ENCODE data around the gene BTNL9. TPM values are rescaled to one million over a fixed set of nuclear protein-coding genes. Genes with fewer than 3 reads are reported as not detected.

The BTNL9 gene
- 0.07 to 0.14 TPM in 2 of 3 replicates, not detected in the other for polyA plus RNA-seq
- not detected for polyA plus RNA-seq (2011; ENCODE audit: low read depth)
- polyA plus RNA-seq (2011; cell fraction: cytosol; rRNA removed) = 0.05 TPM in 1 of 2 replicates, not detected in the other
- polyA plus RNA-seq (2011; cell fraction: nucleus; rRNA removed) = 0.70 and 1.4 TPM in 2 replicates
- polyA plus RNA-seq (2012; ENCODE audit: low replicate concordance) = not detected in 2 replicates
- 0.33 TPM in 1 of 3 replicates, not detected in the others for polyA minus RNA-seq
- polyA minus RNA-seq (2011; cell fraction: cytosol; rRNA and poly(A)+ RNA removed) = not detected
- polyA minus RNA-seq (2011; cell fraction: nucleus; rRNA and poly(A)+ RNA removed) = 0.74 TPM in 1 of 2 replicates, not detected in the other

GRCh38 chr5:181039931-181040630 is at the start of gene BTNL9:
TSS of gene BTNL9 (plus strand) at chr5:181040266. CDS start at chr5:181045490, 5,224 bp downstream.
- Histone ChIP-seq H3K4me3 (ENCODE audit: control insufficient read depth in 2 of 3, extremely low read depth in 1 of 3, insufficient read depth in 2 of 3, low read depth in 1 of 3, low read length in 3 of 3) (no peak within 1 kb of the TSS), H4K20me1 (ENCODE audit: control insufficient read depth, extremely low read depth, insufficient read depth, low read length) (no peaks in the 10 kb centered on the region)

GRCh38 chr5:180990882-180991242 is 49.2 kb upstream of the BTNL9 start:
- H3K9ac ChIP-seq (ENCODE audit: control insufficient read depth, extremely low read depth, insufficient read depth, low read length) = no peak overlapping the region
- no peaks in the 10 kb centered on the region for H3K4me1 ChIP-seq (ENCODE audit: control insufficient read depth, extremely low read depth, insufficient read depth, low read length)
- no peaks in the 10 kb centered on the region for H3K79me2 ChIP-seq (ENCODE audit: control insufficient read depth, insufficient read depth, low read length)
- dilution Hi-C loops (cut with MboI; ENCODE audit: extremely low pct_ligation_motif_present, low sequenced_read_pairs) = no loop called here
- no peaks in the 10 kb centered on the region for H3K9me1 ChIP-seq (ENCODE audit: control insufficient read depth, extremely low read depth, insufficient read depth, low read length)
- FAIRE-seq (no peak), DNase-seq (ENCODE audit: low read depth, low spot score) (no peak)
- no peak overlapping the region for H3K4me2 ChIP-seq (ENCODE audit: control insufficient read depth, extremely low read depth, insufficient read depth, low read depth, low read length)
- H4K20me1 ChIP-seq (ENCODE audit: control insufficient read depth, extremely low read depth, insufficient read depth, low read length) = no peaks in the 10 kb centered on the region
- H2AFZ ChIP-seq (ENCODE audit: control insufficient read depth, low read length) = no peak overlapping the region
- H3K27me3 ChIP-seq (ENCODE audit: control insufficient read depth, extremely low read depth, insufficient read depth, low read length) = no peaks in the 10 kb centered on the region
- no peak overlapping the region for H3K27ac ChIP-seq (ENCODE audit: control insufficient read depth, insufficient read depth, low read length)
- H3K36me3 ChIP-seq (ENCODE audit: control insufficient read depth in 2 of 2, extremely low read depth in 1 of 2, insufficient read depth in 2 of 2, low read length in 2 of 2) = no peaks in the 10 kb centered on the region
- no peak overlapping the region for H3K4me3 ChIP-seq (ENCODE audit: control insufficient read depth in 2 of 3, extremely low read depth in 1 of 3, insufficient read depth in 2 of 3, low read depth in 1 of 3, low read length in 3 of 3)
- no peaks in the 10 kb centered on the region for H3K9me3 ChIP-seq (ENCODE audit: control insufficient read depth, low read depth, low read length)
- TF ChIP-seq CTCF (optimal IDR thresholded peaks at IDR 0.05 in 1 of 3, IDR thresholded peaks at IDR 0.05 in 1 of 3, conservative IDR thresholded peaks at IDR 0.05 in 1 of 3; ENCODE audit: extremely low read depth in 1 of 3, insufficient read depth in 2 of 3, low read length in 3 of 3) (no peak), EZH2 (IDR thresholded peaks at IDR 0.05; ENCODE audit: low read length) (no peak)

More at GRCh38 chr5:181039931-181040630, at the start of gene BTNL9:
- dilution Hi-C loops (cut with MboI; ENCODE audit: extremely low pct_ligation_motif_present, low sequenced_read_pairs) = no loop called here
- Histone ChIP-seq H3K4me2 (ENCODE audit: control insufficient read depth, extremely low read depth, insufficient read depth, low read depth, low read length) (no peak within 1 kb of the TSS), H3K9me3 (ENCODE audit: control insufficient read depth, low read depth, low read length) (no peaks in the 10 kb centered on the region), H3K27me3 (ENCODE audit: control insufficient read depth, extremely low read depth, insufficient read depth, low read length) (peaks cover 11% of the 10 kb centered on the region), H3K27ac (ENCODE audit: control insufficient read depth, insufficient read depth, low read length) (no peak within 1 kb of the TSS), H3K79me2 (ENCODE audit: control insufficient read depth, insufficient read depth, low read length) (no peaks in the 10 kb centered on the region), H2AFZ (ENCODE audit: control insufficient read depth, low read length) (no peak within 1 kb of the TSS), H3K36me3 (ENCODE audit: control insufficient read depth in 2 of 2, extremely low read depth in 1 of 2, insufficient read depth in 2 of 2, low read length in 2 of 2) (no peaks in the 10 kb centered on the region), H3K9me1 (ENCODE audit: control insufficient read depth, extremely low read depth, insufficient read depth, low read length) (no peaks in the 10 kb centered on the region), H3K4me1 (ENCODE audit: control insufficient read depth, extremely low read depth, insufficient read depth, low read length) (no peaks in the 10 kb centered on the region), H3K9ac (ENCODE audit: control insufficient read depth, extremely low read depth, insufficient read depth, low read length) (no peak within 1 kb of the TSS)
- TF ChIP-seq CTCF (optimal IDR thresholded peaks at IDR 0.05 in 1 of 3, IDR thresholded peaks at IDR 0.05 in 1 of 3, conservative IDR thresholded peaks at IDR 0.05 in 1 of 3; ENCODE audit: extremely low read depth in 1 of 3, insufficient read depth in 2 of 3, low read length in 3 of 3) (no peak), EZH2 (IDR thresholded peaks at IDR 0.05; ENCODE audit: low read length) (no peak)
- FAIRE-seq = no peak
- DNase-seq (ENCODE audit: low read depth, low spot score) = no peak
